H1 (cell line): Measurements from ENCODE around the gene TLCD3B. TPM values are rescaled to one million over a fixed set of nuclear protein-coding genes. Genes with fewer than 3 reads are reported as not detected.

Experiments used
- CTCF ChIA-PET: fragments of 300-600 bp; sonication (Branson Sonifier 250); formaldehyde crosslinking; loops from one replicate; lab custom pipeline; 2021; ENCODE audit not compliant: partially characterized antibody; lab: Charles Lee
- POLR2A ChIA-PET: fragments of 300-600 bp; sonication (Branson Sonifier 250); formaldehyde crosslinking; loops from one replicate; lab custom pipeline; 2021; ENCODE audit warnings: inconsistent platforms; ENCODE audit not compliant: partially characterized antibody; lab: Charles Lee
- DNase-seq, 2 experiments: peaks; one replicate each; pipeline versions ENCODE4 v3.0.0 to v3.0.0-alpha.2; 2010 to 2022; ENCODE audit warnings: low spot score in 2 of 2, low read depth in 1 of 2, mixed read lengths in 1 of 2
- FAIRE-seq: peaks from 2 replicates; lab custom pipeline; 2011; peaks lifted over from hg19 to GRCh38; lab: Jason Lieb, UNC
- H2AFZ ChIP-seq: 2 replicates; pipeline ENCODE4 v1.8.1; 2012; ENCODE audit warnings: low read length, inconsistent platforms
- H2AK5ac ChIP-seq: 2 replicates; pipeline ENCODE4 v1.6.1; 2013; ENCODE audit warnings: low read depth, low read length
- H2BK120ac ChIP-seq: replicated peaks from 2 replicates; pipeline ENCODE3; 2013; ENCODE audit warnings: low read depth, low read length, inconsistent platforms
- H2BK12ac ChIP-seq: 2 replicates; pipeline ENCODE4 v1.6.1; 2013; ENCODE audit warnings: low read depth, low read length
- H2BK15ac ChIP-seq: 2 replicates; pipeline ENCODE4 v1.6.1; 2013; ENCODE audit warnings: low read length
- H2BK20ac ChIP-seq: 2 replicates; pipeline ENCODE4 v1.6.1; 2013; ENCODE audit warnings: low read length
- H2BK5ac ChIP-seq: 2 replicates; pipeline ENCODE4 v1.6.1; 2013; ENCODE audit warnings: low read depth, low read length
- H3K14ac ChIP-seq: 2 replicates; pipeline ENCODE4 v1.6.1; 2013; ENCODE audit warnings: inconsistent platforms; ENCODE audit not compliant: insufficient read length
- H3K18ac ChIP-seq: 2 replicates; pipeline ENCODE4 v1.6.1; 2013; ENCODE audit warnings: low read length; ENCODE audit errors: extremely low read depth
- H3K23ac ChIP-seq: 2 replicates; pipeline ENCODE4 v1.6.1; 2013; ENCODE audit warnings: inconsistent platforms; ENCODE audit not compliant: insufficient read length
- H3K23me2 ChIP-seq: 2 replicates; pipeline ENCODE4 v1.6.1; 2013; ENCODE audit warnings: low read depth, low read length
- H3K27ac ChIP-seq: 2 replicates; pipeline ENCODE4 v1.6.1; 2011; ENCODE audit warnings: low read depth, low read length, inconsistent platforms
- H3K27me3 ChIP-seq, 4 experiments: replicated peaks in 1 of 4; 1 replicate in 1 of 4; 2 replicates in 3 of 4; pipeline versions ENCODE4 v1.6.1 to v1.8.1; 2011 to 2013; ENCODE audit warnings: low read length in 3 of 4, mild to moderate bottlenecking in 3 of 4, inconsistent platforms in 2 of 4, mixed read lengths in 2 of 4, moderate library complexity in 1 of 4; ENCODE audit not compliant: control insufficient read depth in 3 of 4, insufficient read depth in 3 of 4; ENCODE audit errors: extremely low read depth in 1 of 4
- H3K36me3 ChIP-seq, 4 experiments: 2 replicates each; pipeline versions ENCODE4 v1.6.1 to v1.8.1; 2011 to 2013; ENCODE audit warnings: mild to moderate bottlenecking in 4 of 4, low read length in 3 of 4, moderate library complexity in 2 of 4, control low read depth in 1 of 4, inconsistent platforms in 1 of 4; ENCODE audit not compliant: insufficient read depth in 4 of 4, control insufficient read depth in 2 of 4
- H3K4ac ChIP-seq: replicated peaks from 2 replicates; pipeline ENCODE3; 2013; ENCODE audit warnings: low read length, low read depth, mixed read lengths, inconsistent platforms; ENCODE audit not compliant: insufficient read length
- H3K4me1 ChIP-seq, 4 experiments: replicated peaks in 1 of 4; 1 replicate in 1 of 4; 2 replicates in 3 of 4; pipeline versions ENCODE4 v1.6.1 to v1.8.1; 2011 to 2013; ENCODE audit warnings: low read length in 3 of 4, inconsistent platforms in 2 of 4, mixed read lengths in 1 of 4; ENCODE audit not compliant: insufficient read depth in 4 of 4, control insufficient read depth in 3 of 4
- H3K4me2 ChIP-seq, 2 experiments: 2 replicates each; pipeline versions ENCODE4 v1.6.1 to v1.8.1; 2011 to 2013; ENCODE audit warnings: low read depth in 2 of 2, low read length in 2 of 2, control low read depth in 1 of 2, inconsistent platforms in 1 of 2, mild to moderate bottlenecking in 1 of 2; ENCODE audit not compliant: insufficient read depth in 1 of 2
- H3K4me3 ChIP-seq, 4 experiments: fragments of 200-600, 300-600 bp in 1 of 4; sonication (generic), shearing (Covaris generic), sonication (Bioruptor Twin) in 1 of 4; 2 replicates each; pipeline versions ENCODE4 v1.5.1 to v1.8.1; 2011 to 2016; ENCODE audit warnings: low read length in 4 of 4, low read depth in 3 of 4, control low read depth in 2 of 4, inconsistent platforms in 2 of 4, mild to moderate bottlenecking in 2 of 4, mixed read lengths in 1 of 4, moderate library complexity in 1 of 4; ENCODE audit not compliant: insufficient read depth in 2 of 4; ENCODE audit errors: extremely low read depth in 1 of 4
- H3K56ac ChIP-seq: replicated peaks from 2 replicates; pipeline ENCODE3; 2013; ENCODE audit warnings: low read depth, mild to moderate bottlenecking, mixed read lengths, low read length, inconsistent platforms; ENCODE audit not compliant: insufficient read length
- H3K79me1 ChIP-seq: 2 replicates; pipeline ENCODE4 v1.6.1; 2013; ENCODE audit warnings: low read depth, low read length, control low read depth
- H3K79me2 ChIP-seq, 2 experiments: 2 replicates each; pipeline versions ENCODE4 v1.6.1 to v1.8.1; 2012 to 2013; ENCODE audit warnings: low read length in 2 of 2, mild to moderate bottlenecking in 2 of 2, inconsistent platforms in 1 of 2; ENCODE audit not compliant: insufficient read depth in 2 of 2, control insufficient read depth in 1 of 2
- H3K9ac ChIP-seq, 4 experiments: replicated peaks in 1 of 4; 1 replicate in 1 of 4; 2 replicates in 3 of 4; pipeline versions ENCODE4 v1.6.1 to v1.8.1; 2011 to 2013; ENCODE audit warnings: low read depth in 3 of 4, low read length in 3 of 4, control low read depth in 2 of 4, mild to moderate bottlenecking in 2 of 4, moderate library complexity in 2 of 4, inconsistent platforms in 1 of 4; ENCODE audit errors: extremely low read depth in 1 of 4
- H3K9me3 ChIP-seq, 2 experiments: 2 replicates each; pipeline versions ENCODE4 v1.6.1 to v1.8.1; 2012 to 2013; ENCODE audit warnings: mild to moderate bottlenecking in 2 of 2, moderate library complexity in 2 of 2, control low read depth in 1 of 2, inconsistent platforms in 1 of 2, low read depth in 1 of 2, low read length in 1 of 2, mixed read lengths in 1 of 2; ENCODE audit not compliant: insufficient read depth in 2 of 2
- H4K20me1 ChIP-seq, 2 experiments: replicated peaks in 1 of 2; 2 replicates each; pipeline versions ENCODE3 to v1.8.1; 2011 to 2013; ENCODE audit warnings: inconsistent platforms in 2 of 2, low read length in 2 of 2, mild to moderate bottlenecking in 1 of 2; ENCODE audit not compliant: insufficient read depth in 2 of 2, control insufficient read depth in 1 of 2
- H4K5ac ChIP-seq: 2 replicates; pipeline ENCODE4 v1.6.1; 2013; ENCODE audit warnings: low read length, low read depth, mixed read lengths, inconsistent platforms; ENCODE audit not compliant: insufficient read length
- H4K8ac ChIP-seq: 2 replicates; pipeline ENCODE4 v1.8.0; 2013; ENCODE audit warnings: mild to moderate bottlenecking, moderate library complexity, low read length, inconsistent platforms; ENCODE audit not compliant: insufficient read depth; ENCODE audit errors: extremely low read depth
- H4K91ac ChIP-seq: replicated peaks from 2 replicates; pipeline ENCODE3; 2013; ENCODE audit warnings: low read length, mixed read lengths, inconsistent platforms; ENCODE audit not compliant: insufficient read length
- ASH2L ChIP-seq: fragments of 200-600, 300-600 bp; sonication (generic); IDR thresholded peaks from one replicate; pipeline ENCODE4 v1.7.1; 2017; ENCODE audit warnings: low read length
- CHD2 ChIP-seq: IDR thresholded peaks from 2 replicates; pipeline ENCODE4 v1.6.1; 2012; ENCODE audit warnings: low read length, improper control_type of control experiment
- KDM4A ChIP-seq: IDR thresholded peaks from one replicate; pipeline ENCODE4 v1.7.1; 2012; ENCODE audit warnings: low read depth, mild to moderate bottlenecking, moderate library complexity, low read length, inconsistent platforms; ENCODE audit not compliant: severe bottlenecking
- RXRA ChIP-seq: IDR thresholded peaks from 2 replicates; pipeline ENCODE4 v1.6.1; 2011; ENCODE audit warnings: low read depth, mild to moderate bottlenecking, low read length, moderate library complexity; ENCODE audit not compliant: insufficient read depth
- SIN3A ChIP-seq, 2 experiments: IDR thresholded peaks in 1 of 2; conservative IDR thresholded peaks in 1 of 2; 2 replicates each; pipeline ENCODE4 v1.6.1; 2011 to 2012; ENCODE audit warnings: low read length in 2 of 2, improper control_type of control experiment in 1 of 2, low read depth in 1 of 2, mild to moderate bottlenecking in 1 of 2
- WGBS, 2 experiments: shearing (Covaris generic) in 1 of 2; methylation state at CpG; one replicate each; pipeline versions ENCODE4 v1.1.6 to v1.1.7; 2013 to 2015; ENCODE audit warnings: low lambda C conversion rate in 2 of 2, mixed read lengths in 2 of 2, inconsistent platforms in 1 of 2, low coverage in 1 of 2, missing lambda C conversion rate in 1 of 2; ENCODE audit not compliant: insufficient replicate concordance in 2 of 2, insufficient coverage in 1 of 2, insufficient read length in 1 of 2; ENCODE audit errors: extremely low coverage in 1 of 2, missing lambda C conversion rate in 1 of 2; 5-methylcytosine and 5-hydroxymethylcytosine counted together
- polyA plus RNA-seq, 7 experiments: library from polyadenylated mRNA; depleted of rRNA in 3 of 7; stranded (reverse) in 5 of 7; unstranded in 2 of 7; fragments of >200 nt in 5 of 7; fragments of 200-250 nt in 2 of 7; gene quantifications; 1 replicate in 5 of 7; 2 replicates in 1 of 7; 4 replicates in 1 of 7; pipeline versions ENCODE4 v1.2.1 to v1.2.3, GENCODE V29; 2011 to 2013; ENCODE audit warnings: missing spikeins in 2 of 7, mixed read lengths in 2 of 7
- total RNA-seq: library from RNA; stranded (reverse); fragmentation: NEBNext Ultra II Directional; extraction: Animal tissue kit (Norgen Biotek cat#: 25700); gene quantifications from 2 replicates; pipeline ENCODE4 v1.2.1, GENCODE V29; 2021

TLCD3B gene
- total and polyA plus RNA-seq, 2 of the 8 experiments (the other 6 are each of a cell fraction or from before 2014, with no cell fraction given): 15.2 to 26.9 TPM

GRCh38 chr16:30076276-30076791 is 45.3 kb upstream of the TLCD3B start:
- Histone ChIP-seq H3K79me2 (peaks cover 11 to 35% of the 10 kb centered on the region in 2 experiments), H4K20me1 (peaks cover 12 to 25% of the 10 kb centered on the region in 2 experiments)

More at GRCh38 chr16:30076276-30076791, 45.3 kb upstream of the TLCD3B start:
- ChIA-PET CTCF (interaction anchor here (1.0 to 2.1 kb wide), 6 partner anchors 9 to 36 kb away, joined by 4 to 21 read pairs (median 6); partner anchors contain the start of genes TBX6 and YPEL3), POLR2A (interaction anchor here (0.7 to 21.2 kb wide), 3 partner anchors 8 to 36 kb away, joined by 5 to 353 read pairs (median 151); partner anchors contain the start of genes ALDOA, TBX6 and YPEL3)
- Histone ChIP-seq H3K79me1 (peaks cover 12% of the 10 kb centered on the region), H3K18ac (no peak overlapping the region), H2BK15ac (no peak overlapping the region), H3K4me3 (peak overlapping the region; percentile 85 to 95 (median 90)), H2BK20ac (no peak overlapping the region), H3K14ac (no peak overlapping the region), H3K9ac (peak overlapping the region; percentile 79 to 85 (median 80)), H2AFZ (no peak overlapping the region), H2BK5ac (peak overlapping the region; percentile 66; the same call in 1 of the 2 replicates), H4K8ac (peak overlapping the region; percentile 69; the same call in 1 of the 2 replicates), H3K4me1 (peaks cover 0 to 7% (median 1%) of the 10 kb centered on the region in 4 experiments; a peak in 2 of 7 replicates), H3K56ac (peak overlapping the region; percentile 77), H3K36me3 (peaks cover 12 to 40% (median 22%) of the 10 kb centered on the region in 4 experiments; a peak in 5 of 8 replicates), H2AK5ac (no peak overlapping the region), H3K23ac (no peak overlapping the region), H3K27ac (peak overlapping the region; percentile 24; the same call in 1 of the 2 replicates), H3K4ac (peak overlapping the region; percentile 53), H3K27me3 (no peaks in the 10 kb centered on the region), H2BK120ac (no peak overlapping the region), H2BK12ac (no peak overlapping the region), H4K5ac (no peak overlapping the region), H4K91ac (no peak overlapping the region), H3K23me2 (peaks cover 7% of the 10 kb centered on the region; the same call in 1 of the 2 replicates), H3K9me3 (no peaks in the 10 kb centered on the region), H3K4me2 (peak overlapping the region; percentile 82 to 89)
- TF ChIP-seq SIN3A (conservative IDR thresholded peaks at IDR 0.05 in 1 of 2, IDR thresholded peaks at IDR 0.05 in 1 of 2; ENCODE audit: low read depth in 1 of 2, low read length in 2 of 2) (peak; percentile 16 to 73; a peak in 1 of 4 replicates), ASH2L (peak; percentile 11), KDM4A (peak; percentile 32), CHD2 (no peak), RXRA (no peak)
- 27% methylated on average over 11 of the region's 33 CpGs; no CpG with 5 or more reads in 1 of the 2 experiments for whole genome bisulfite sequencing, 2 experiments
- DNase-seq (no peak), FAIRE-seq (no peak)
